Gastroesophageal sphincter (tissue), 4 donors: ENCODE data around the gene FMN2. TPM values are rescaled to one million over a fixed set of nuclear protein-coding genes. Genes with fewer than 3 reads are reported as not detected.
A peak's percentile ranks its signal among the peaks of the same experiment; 100 is the strongest.

Experiments
- ATAC-seq: fragments of 150-250 bp; one replicate; pipeline ENCODE4 v1.9.1; 2016; ENCODE audit warnings: mild to moderate bottlenecking, moderate library complexity
- H3K27ac ChIP-seq, 4 donors: fragments of 200-600 bp; sonication (generic) in 3 of 4; 1 replicate in 3 of 4; 2 replicates in 1 of 4; pipeline ENCODE4 v1.5.1; 2016 to 2019
- H3K27me3 ChIP-seq: fragments of 200-600 bp; sonication (generic); one replicate; pipeline ENCODE4 v1.5.1; 2019
- H3K36me3 ChIP-seq, 2 donors: fragments of 200-600 bp; sonication (generic); one replicate each; pipeline ENCODE4 v1.5.1; 2019; ENCODE audit warnings: control low read depth in 1 of 2
- H3K4me1 ChIP-seq, 3 donors: fragments of 200-600 bp; sonication (generic); 1 replicate in 2 of 3; 2 replicates in 1 of 3; pipeline ENCODE4 v1.5.1; 2016 to 2019; ENCODE audit warnings: control low read depth in 2 of 3
- H3K4me3 ChIP-seq, 2 donors: fragments of 200-600 bp; sonication (generic); one replicate each; pipeline ENCODE4 v1.5.1; 2019; ENCODE audit warnings: mild to moderate bottlenecking in 1 of 2, moderate library complexity in 1 of 2
- H3K9me3 ChIP-seq, 3 donors: fragments of 200-600 bp; sonication (generic); one replicate each; pipeline ENCODE4 v1.5.1; 2017 to 2019; ENCODE audit warnings: control low read depth in 2 of 3
- EP300 ChIP-seq: sonication (generic); formaldehyde crosslinking; IDR thresholded peaks from one replicate; pipeline ENCODE4 v1.6.1; 2017; ENCODE audit warnings: antibody characterized with exemption, mild to moderate bottlenecking
- POLR2A ChIP-seq, 2 donors: fragments of 450-650 bp; IDR thresholded peaks; one replicate each; pipeline ENCODE4 v1.6.1; 2017; ENCODE audit warnings: antibody characterized with exemption in 2 of 2, mild to moderate bottlenecking in 2 of 2, moderate library complexity in 1 of 2
- POLR2AphosphoS5 ChIP-seq: sonication (generic); formaldehyde crosslinking; IDR thresholded peaks from one replicate; pipeline ENCODE4 v1.6.1; 2017; ENCODE audit warnings: antibody characterized with exemption
- WGBS, 2 donors: methylation state at CpG; one replicate each; pipeline ENCODE4 v1.1.5; 2018; ENCODE audit warnings: low coverage in 1 of 2; 5-methylcytosine and 5-hydroxymethylcytosine counted together
- total RNA-seq, 4 donors: library from RNA; depleted of rRNA; stranded (reverse); fragments of >200 nt; gene quantifications; one replicate each; pipeline ENCODE4 v1.1.0, GENCODE V29; 2016
- TF ChIP-seq, protein P1 (sequence below), 4 experiments: fragments of 200-600 bp in 2 of 4; fragments of 450-650 bp in 2 of 4; sonication (generic) in 1 of 4; IDR thresholded peaks; one replicate each; pipeline ENCODE4 v1.5.1; 2017 to 2019; ENCODE audit warnings: antibody characterized with exemption in 4 of 4, mild to moderate bottlenecking in 2 of 4, moderate library complexity in 2 of 4

Gene FMN2
- total RNA-seq, 4 donors from 2014 or later = 0.27 to 8.6 (median 2.7) TPM

DNA sequence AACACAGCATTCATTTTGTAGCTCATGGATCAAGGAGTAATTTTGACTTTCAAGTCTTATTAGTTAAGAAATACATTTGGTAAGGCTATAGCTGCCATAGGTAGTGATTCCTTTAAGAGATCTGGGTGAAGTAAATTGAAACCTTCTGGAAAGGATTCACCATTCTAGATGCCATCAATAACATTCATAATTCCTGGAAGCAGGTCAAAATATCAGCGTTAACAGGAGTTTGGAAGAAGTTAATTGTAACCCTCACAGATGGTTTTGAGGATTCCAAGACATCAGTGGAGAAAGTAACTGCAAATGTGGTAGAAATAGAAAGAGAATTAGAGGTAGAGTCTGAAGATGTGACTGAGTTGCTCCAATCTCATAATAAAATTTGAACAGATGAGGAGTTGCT lies 303.7 kb downstream of the FMN2 start:
- no peaks in the 10 kb centered on the region for H3K27me3 ChIP-seq
- TF ChIP-seq POLR2A (IDR thresholded peaks at IDR 0.05) (no peak), POLR2AphosphoS5 (no peak), EP300 (no peak)
- TF ChIP-seq, protein P1, sequence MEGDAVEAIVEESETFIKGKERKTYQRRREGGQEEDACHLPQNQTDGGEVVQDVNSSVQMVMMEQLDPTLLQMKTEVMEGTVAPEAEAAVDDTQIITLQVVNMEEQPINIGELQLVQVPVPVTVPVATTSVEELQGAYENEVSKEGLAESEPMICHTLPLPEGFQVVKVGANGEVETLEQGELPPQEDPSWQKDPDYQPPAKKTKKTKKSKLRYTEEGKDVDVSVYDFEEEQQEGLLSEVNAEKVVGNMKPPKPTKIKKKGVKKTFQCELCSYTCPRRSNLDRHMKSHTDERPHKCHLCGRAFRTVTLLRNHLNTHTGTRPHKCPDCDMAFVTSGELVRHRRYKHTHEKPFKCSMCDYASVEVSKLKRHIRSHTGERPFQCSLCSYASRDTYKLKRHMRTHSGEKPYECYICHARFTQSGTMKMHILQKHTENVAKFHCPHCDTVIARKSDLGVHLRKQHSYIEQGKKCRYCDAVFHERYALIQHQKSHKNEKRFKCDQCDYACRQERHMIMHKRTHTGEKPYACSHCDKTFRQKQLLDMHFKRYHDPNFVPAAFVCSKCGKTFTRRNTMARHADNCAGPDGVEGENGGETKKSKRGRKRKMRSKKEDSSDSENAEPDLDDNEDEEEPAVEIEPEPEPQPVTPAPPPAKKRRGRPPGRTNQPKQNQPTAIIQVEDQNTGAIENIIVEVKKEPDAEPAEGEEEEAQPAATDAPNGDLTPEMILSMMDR (IDR thresholded peaks at IDR 0.05) = no peak
- H3K36me3 ChIP-seq = no peaks in the 10 kb centered on the region
- H3K27ac ChIP-seq = no peak overlapping the region
- H3K4me1 ChIP-seq = no peaks in the 10 kb centered on the region
- no peak for ATAC-seq
- H3K9me3 ChIP-seq = no peaks in the 10 kb centered on the region
- H3K4me3 ChIP-seq = no peak overlapping the region
- 44 to 50% methylated on average over 1 of the region's 1 CpG for WGBS, 2 donors

DNA sequence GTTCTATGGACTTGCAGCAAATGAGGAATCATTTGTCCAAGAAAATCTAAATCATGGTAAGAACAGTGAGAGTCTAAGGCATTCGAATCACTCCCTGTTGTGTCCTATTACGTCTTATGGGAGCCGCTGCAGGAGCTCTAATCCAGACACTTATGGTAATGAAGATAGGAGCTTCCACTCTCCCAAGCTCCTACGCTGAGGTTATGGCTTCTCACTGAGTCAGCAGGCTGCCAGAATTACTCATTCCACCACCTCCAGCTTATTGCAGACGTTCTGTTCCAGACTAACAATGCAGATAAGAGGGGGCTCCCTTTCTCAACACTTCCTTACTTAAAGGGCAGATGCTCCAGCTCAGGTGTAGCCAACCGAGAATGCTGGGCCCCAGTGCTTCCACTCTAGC lies 307.7 kb downstream of the FMN2 start:
- TF ChIP-seq POLR2AphosphoS5 (no peak), POLR2A (IDR thresholded peaks at IDR 0.05) (no peak)
- TF ChIP-seq, protein P1 (IDR thresholded peaks at IDR 0.05) = no peak
- no peaks in the 10 kb centered on the region for H3K36me3 ChIP-seq
- H3K9me3 ChIP-seq = no peaks in the 10 kb centered on the region
- H3K4me1 ChIP-seq = peaks cover 0 to 26% (median 9%) of the 10 kb centered on the region in 3 donors
- H3K27me3 ChIP-seq = no peaks in the 10 kb centered on the region
- no peak overlapping the region for H3K27ac ChIP-seq
- H3K4me3 ChIP-seq = no peak overlapping the region
- 24 to 58% methylated on average over 4 of the region's 6 CpGs for WGBS, 2 donors
- ATAC-seq = no peak

DNA sequence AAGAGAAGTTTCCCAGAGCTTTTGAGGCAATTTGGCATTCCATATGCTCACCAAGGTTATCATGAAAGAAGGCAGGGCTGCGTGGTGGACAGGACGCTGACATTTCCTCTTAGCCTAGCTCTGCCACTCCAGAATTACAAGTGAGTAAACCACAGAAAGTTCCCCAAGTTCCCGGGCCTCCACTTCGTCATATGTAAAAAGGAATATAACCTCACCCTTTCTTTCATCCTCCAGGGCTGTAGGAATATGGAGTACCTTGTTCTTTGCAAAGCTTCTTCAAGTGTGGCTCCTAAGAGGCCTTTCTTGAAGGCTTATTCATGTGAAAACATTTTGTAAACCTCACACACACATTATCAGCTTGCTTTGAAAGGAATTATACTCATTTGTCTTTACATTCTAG lies 310.0 kb downstream of the FMN2 start:
- WGBS, 2 donors = 33 to 66% methylated on average over 4 of the region's 4 CpGs
- no peak for ATAC-seq

DNA sequence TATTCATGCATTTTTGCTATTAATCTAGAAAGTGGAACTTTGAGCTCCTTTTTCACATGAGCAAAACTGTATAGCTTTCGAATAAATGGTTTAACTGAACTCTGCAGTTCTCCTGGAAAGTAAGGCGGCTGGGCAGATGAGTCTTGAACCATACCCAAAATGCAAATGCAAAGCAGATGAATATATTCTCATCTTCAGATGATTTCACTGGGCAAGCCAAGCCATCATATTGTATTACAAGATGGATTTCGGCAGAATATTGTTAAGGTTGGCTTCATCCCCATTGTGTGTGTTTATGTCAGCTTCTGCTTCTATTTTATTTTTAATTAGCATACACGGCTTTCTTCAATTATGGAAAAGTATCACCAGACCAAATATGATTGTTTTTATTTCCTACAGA lies 310.6 kb downstream of the FMN2 start:
- peaks cover 0 to 32% (median 9%) of the 10 kb centered on the region in 3 donors for H3K4me1 ChIP-seq
- no peaks in the 10 kb centered on the region for H3K27me3 ChIP-seq
- no peak overlapping the region for H3K4me3 ChIP-seq
- TF ChIP-seq POLR2A (IDR thresholded peaks at IDR 0.05) (no peak), EP300 (no peak), POLR2AphosphoS5 (no peak)
- TF ChIP-seq, protein P1 (IDR thresholded peaks at IDR 0.05) = no peak
- H3K27ac ChIP-seq = peak overlapping the region in 1 of 4 donors; percentile 13
- no peaks in the 10 kb centered on the region for H3K36me3 ChIP-seq
- WGBS, 2 donors = 49 to 53% methylated on average over 4 of the region's 4 CpGs
- no peak for ATAC-seq
- no peaks in the 10 kb centered on the region for H3K9me3 ChIP-seq

More for the DNA sequence above, 310.0 kb downstream of the FMN2 start:
- no peaks in the 10 kb centered on the region for H3K9me3 ChIP-seq
- peaks cover 0 to 32% (median 9%) of the 10 kb centered on the region in 3 donors for H3K4me1 ChIP-seq
- no peaks in the 10 kb centered on the region for H3K36me3 ChIP-seq
- H3K27ac ChIP-seq = peak overlapping the region in 1 of 4 donors; percentile 15
- no peaks in the 10 kb centered on the region for H3K27me3 ChIP-seq
- TF ChIP-seq POLR2AphosphoS5 (no peak), POLR2A (IDR thresholded peaks at IDR 0.05) (no peak), EP300 (no peak)
- TF ChIP-seq, protein P1 (IDR thresholded peaks at IDR 0.05) = no peak
- H3K4me3 ChIP-seq = no peak overlapping the region

DNA sequence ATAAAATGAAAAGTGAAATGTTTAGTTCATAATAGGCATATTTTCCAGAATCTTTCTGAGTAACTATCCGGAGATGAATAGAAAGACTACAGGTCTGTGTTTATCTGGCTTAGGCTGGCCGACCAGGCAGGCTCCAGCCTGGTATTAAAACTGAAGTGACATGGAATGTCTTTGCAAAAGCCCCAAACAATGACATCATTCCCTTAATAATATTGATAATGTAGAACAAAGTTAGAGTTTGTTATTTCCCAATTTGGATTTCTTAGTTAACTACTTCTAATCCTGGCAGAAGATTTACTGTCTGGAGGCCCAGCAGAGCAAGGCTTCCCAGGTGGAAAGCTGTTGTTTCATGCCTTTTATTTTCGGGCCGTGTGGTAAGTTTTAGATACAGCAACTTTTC lies 312.6 kb downstream of the FMN2 start:
- TF ChIP-seq, protein P1 (IDR thresholded peaks at IDR 0.05) = no peak
- no peak for TF ChIP-seq POLR2AphosphoS5
- no peak for TF ChIP-seq EP300
- TF ChIP-seq POLR2A (IDR thresholded peaks at IDR 0.05) = no peak
- no peaks in the 10 kb centered on the region for H3K9me3 ChIP-seq
- H3K36me3 ChIP-seq = no peaks in the 10 kb centered on the region
- no peak for ATAC-seq
- peaks cover 0 to 32% (median 9%) of the 10 kb centered on the region in 3 donors for H3K4me1 ChIP-seq
- H3K27me3 ChIP-seq = no peaks in the 10 kb centered on the region
- H3K27ac ChIP-seq = peak overlapping the region; percentile 21 to 57 (median 36)
- 10 to 14% methylated on average over 4 of the region's 4 CpGs for WGBS, 2 donors
- no peak overlapping the region for H3K4me3 ChIP-seq
